GM18517 (cell line): ENCODE measurements around the gene CRELD1.

Source experiments
- ATAC-seq: cut with Tn5 transposase; IDR thresholded peaks from one replicate; pipeline ENCODE4 v1.9.1; 2021; ENCODE audit warnings: mild to moderate bottlenecking, moderate library complexity; ENCODE audit not compliant: unreplicated experiment

Gene CRELD1

DNA sequence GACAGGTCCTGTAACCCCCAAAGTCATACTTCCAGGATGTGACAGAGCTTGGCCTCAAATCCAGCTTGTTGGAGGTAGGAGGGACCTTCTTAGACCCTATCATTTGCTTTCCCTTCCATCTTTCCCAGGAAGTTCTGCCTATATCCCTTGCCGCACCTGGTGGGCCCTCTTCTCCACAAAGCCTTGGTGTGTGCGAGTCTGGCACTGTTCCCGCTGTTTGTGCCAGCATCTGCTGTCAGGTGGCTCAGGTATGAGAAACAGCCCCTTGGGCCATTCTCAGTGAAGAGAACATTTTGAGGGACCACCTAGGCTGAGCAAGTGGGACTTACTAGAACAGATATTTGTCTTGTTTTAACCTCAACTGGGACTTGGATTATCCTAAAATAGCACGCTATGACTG lies 29.7 kb upstream of the CRELD1 start:
- ATAC-seq, result no peak

DNA sequence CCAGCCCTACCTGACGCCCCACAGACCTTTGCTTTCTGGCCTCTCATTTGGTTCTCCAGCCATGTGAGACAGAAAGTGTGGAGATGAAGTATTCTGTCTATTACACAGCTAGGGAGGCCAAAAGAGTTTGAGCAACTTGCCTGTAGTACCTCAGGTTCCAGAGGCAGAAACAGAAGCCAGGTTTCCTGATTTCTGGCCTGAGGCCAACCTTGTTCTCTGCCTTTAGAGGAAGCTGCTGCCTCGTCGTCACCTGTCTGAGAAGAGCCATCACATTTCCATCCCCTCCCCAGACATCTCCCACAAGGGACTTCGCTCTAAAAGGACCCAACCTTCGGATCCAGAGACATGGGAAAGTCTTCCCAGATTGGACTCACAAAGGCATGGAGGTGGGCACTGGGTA lies 27.2 kb upstream of the CRELD1 start:
- no peak for ATAC-seq

DNA sequence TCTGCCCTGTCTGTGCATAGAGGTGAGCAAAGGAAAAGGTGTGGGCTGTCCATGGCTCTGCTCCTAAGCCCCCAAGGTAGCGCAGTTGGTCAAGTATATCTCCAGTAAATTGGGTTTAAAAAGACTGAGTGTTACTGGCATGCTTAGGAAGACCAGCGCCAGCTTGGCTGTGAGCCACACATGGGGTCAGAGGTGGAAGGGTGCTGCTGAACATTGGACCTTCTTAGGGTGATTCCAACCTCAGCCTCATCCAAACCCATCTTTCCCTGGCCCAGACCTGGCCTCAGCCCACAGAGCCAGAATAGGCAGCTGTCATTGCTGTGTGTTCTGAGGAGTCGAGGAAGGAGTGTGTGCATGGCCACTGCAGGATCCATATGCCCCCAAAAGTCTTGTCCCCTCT lies 25.3 kb upstream of the CRELD1 start:
- no peak for ATAC-seq

DNA sequence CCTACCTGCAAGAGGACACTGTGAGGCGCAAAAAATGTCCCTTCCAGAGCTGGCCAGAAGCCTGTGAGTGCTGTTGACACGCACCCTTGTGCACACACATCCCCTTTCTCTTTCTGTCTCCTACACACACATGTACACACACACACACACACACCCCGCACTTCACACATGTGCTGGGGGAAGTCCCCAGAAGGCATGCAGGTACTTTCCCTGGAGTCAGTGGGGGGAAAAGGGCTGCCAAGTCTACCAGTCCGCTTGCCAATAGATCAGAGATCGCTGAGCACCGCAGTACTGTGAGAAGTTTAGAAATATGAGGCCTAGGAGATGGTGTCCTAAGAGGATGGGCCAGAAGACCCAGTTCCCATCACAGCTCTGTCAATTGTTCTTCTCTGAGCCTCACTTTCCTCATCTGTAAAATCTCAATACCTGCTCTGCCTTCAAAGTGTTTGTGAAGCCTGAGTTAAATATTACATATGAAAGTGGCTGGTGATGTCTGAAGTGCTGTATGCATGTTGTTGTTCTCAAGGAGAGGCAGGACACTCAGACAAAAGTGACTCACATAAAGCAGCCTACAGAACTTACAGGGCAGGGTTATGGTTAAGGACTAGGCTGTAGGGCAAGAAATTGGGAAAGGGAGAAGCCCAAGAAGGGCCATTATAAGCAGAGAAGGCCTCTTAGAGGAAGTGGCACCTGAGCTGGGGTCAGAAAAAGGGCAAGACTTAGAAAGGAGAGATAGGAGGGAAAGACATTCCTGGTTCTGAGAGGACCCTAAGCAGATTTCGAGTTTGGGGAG lies 24.2 kb upstream of the CRELD1 start:
- no peak for ATAC-seq

GRCh38 chr3:9911863-9912262 lies 21.8 kb upstream of the CRELD1 start:
- ATAC-seq, result no peak

DNA sequence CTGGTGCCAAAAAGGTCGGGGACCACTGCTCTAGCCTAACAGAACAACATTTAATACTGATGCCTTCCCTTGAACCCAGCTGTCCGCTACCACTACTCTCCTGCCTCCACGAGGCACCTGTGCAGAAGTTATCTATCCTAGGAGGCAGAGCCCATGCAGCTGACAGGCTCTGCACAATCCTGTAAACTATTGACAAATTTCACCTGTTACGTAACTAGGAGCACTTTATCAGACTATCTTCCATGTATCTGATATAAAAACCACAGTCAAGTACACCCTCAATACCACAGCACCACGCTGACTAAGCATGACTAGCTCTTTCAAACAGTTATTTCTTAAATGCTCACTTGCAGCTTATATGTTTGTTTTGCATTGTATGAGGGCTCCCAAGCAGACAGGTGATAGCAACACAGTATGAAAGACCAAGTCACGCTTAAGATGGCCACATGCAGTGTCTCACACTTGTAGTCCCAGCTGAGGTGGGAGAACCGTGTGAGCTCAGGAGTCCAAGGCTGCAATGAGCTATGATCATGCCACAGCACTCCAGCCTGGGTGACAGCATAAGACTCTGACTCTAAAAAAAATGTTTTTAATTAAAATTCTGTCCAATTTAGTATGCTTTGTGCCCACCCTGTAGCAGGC lies 21.2 kb upstream of the CRELD1 start:
- ATAC-seq, result no peak

DNA sequence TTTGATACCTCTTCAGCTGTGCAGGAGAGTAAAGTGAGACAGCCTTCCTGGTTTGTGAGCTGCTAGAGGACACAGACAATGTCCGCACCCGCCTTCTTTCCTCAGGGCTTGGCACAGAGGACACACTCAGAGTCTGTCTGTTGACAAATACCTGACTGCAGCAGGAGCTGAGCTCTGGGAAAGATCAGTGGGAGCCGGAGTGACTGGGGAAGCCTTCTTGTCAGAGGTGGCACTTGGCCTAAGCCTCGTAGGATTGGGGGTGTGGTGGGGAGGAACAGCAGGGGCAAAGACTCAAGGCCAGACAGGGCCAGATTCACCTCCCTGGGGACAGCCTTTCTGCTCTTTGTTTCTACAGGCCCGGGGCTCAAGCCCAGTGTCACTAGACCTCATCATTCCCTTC lies 20.0 kb upstream of the CRELD1 start:
- no peak for ATAC-seq

DNA sequence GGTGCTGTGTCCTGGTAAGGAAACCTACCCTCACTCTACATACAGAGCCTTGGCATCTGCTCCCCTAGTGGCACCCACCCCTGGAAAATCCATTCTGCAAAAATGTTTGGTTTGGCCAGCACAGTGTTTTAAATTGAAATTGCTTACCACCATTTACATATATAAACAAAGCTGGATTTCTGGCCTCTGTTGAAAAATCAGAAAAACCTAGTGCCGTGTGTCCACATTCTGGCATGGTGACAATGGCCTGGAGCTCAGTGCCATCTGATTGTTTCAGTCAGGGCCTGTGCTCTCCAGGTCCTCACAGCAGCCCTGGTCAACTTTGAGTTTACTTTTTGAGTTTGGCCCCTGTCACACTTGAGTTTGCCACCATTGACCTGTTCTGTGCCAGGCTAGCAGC lies 19.6 kb upstream of the CRELD1 start:
- no peak for ATAC-seq

DNA sequence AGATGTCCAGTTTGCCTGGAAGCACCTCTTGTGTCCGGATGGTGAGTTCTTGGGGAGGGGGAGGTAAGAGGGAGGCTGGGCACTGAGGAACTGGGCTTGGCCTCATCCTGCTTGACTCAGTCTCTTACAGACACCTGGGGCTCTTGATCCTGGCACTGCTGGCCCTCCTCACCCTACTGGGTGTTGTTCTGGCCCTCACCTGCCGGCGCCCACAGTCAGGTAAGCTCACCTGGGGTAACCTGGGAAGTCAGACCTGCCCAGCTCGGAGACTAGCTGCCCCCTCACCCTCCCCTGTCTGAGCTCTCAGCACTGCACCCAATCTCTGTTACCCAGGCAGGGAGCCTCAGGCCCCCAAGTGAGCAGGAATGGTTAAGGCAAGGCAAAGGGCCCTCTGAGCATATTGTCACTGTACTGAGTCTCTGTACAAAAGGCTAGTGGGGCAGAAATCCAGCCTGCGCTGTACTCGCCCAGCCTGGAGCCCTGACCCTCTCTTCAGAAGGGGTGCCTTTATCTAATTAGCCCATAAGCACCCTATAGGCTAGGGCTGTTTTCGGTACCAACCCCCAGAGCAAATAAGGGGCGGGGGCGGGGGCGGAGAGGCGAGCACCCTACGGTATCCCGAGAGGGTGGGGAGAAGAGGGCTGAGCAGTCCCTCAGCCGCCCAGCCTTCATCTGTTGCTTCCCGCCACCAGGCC lies 18.9 kb upstream of the CRELD1 start:
- no peak for ATAC-seq

DNA sequence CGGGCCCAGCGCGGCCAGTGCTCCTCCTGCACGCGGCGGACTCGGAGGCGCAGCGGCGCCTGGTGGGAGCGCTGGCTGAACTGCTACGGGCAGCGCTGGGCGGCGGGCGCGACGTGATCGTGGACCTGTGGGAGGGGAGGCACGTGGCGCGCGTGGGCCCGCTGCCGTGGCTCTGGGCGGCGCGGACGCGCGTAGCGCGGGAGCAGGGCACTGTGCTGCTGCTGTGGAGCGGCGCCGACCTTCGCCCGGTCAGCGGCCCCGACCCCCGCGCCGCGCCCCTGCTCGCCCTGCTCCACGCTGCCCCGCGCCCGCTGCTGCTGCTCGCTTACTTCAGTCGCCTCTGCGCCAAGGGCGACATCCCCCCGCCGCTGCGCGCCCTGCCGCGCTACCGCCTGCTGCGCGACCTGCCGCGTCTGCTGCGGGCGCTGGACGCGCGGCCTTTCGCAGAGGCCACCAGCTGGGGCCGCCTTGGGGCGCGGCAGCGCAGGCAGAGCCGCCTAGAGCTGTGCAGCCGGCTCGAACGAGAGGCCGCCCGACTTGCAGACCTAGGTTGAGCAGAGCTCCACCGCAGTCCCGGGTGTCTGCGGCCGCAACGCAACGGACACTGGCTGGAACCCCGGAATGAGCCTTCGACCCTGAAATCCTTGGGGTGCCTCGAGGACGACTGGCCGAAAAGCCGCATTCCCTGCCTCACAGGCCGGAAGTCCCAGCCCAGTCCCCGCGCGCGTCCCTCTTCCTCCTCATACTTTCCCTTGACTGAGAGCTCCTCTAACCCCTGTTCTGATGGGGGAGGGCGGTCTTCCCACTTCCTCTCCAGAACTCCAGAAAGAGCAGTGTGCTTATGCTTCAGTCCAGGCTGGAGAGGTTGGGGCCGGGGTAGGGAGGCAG lies 18.1 kb upstream of the CRELD1 start:
- no peak for ATAC-seq

- no peak for ATAC-seq
Observed at GRCh38 chr3:9916346-9916733, 17.3 kb upstream of the CRELD1 start.

DNA sequence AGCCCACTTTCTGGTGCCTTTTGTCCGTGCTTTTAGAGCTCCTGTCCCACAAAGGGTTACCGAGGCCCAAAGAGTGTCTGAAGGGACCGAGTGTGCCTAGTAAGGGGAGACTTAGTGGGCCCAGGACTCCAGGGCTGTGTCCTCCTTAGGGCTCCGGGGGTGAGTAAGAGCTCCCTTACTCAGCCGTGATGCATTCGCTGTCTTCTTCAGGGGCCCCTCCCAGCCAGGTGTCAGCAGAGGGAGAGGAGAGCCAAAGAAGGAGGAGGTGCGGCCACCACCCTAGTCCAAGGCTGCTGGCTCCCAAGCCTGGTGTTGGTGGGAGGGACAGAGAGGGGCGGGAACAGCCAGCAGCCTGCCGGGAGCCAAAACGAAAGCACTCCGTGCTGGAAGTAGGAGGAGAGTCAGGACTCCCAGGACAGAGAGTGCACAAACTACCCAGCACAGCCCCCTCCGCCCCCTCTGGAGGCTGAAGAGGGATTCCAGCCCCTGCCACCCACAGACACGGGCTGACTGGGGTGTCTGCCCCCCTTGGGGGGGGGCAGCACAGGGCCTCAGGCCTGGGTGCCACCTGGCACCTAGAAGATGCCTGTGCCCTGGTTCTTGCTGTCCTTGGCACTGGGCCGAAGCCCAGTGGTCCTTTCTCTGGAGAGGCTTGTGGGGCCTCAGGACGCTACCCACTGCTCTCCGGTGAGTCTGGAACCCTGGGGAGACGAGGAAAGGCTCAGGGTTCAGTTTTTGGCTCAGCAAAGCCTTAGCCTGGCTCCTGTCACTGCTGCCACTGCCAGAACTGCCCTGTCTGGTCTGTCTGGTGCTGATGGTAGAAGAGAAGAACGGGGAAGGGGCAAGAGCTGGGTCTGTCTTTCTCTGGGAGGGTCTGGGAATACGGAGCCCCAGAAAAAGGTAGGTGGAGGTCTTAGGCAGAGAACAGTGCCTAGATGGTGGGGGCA lies 16.6 kb upstream of the CRELD1 start, which contains the start of gene IL17RC:
Gene IL17RC (plus strand): TSS at position 365 of the 947 bp plus-strand sequence. CDS start 218 bp downstream, at position 583.
- no peak for ATAC-seq

- ATAC-seq, result no peak
Observed at GRCh38 chr3:9917820-9918219, 15.8 kb upstream of the CRELD1 start.

- no peak for ATAC-seq
Observed at GRCh38 chr3:9918261-9919038, 15.2 kb upstream of the CRELD1 start.

- ATAC-seq, result no peak
Observed at GRCh38 chr3:9928158-9928557, 5.5 kb upstream of the CRELD1 start.

- ATAC-seq, result no peak
Observed at GRCh38 chr3:9930804-9931418, 2.7 kb upstream of the CRELD1 start.

DNA sequence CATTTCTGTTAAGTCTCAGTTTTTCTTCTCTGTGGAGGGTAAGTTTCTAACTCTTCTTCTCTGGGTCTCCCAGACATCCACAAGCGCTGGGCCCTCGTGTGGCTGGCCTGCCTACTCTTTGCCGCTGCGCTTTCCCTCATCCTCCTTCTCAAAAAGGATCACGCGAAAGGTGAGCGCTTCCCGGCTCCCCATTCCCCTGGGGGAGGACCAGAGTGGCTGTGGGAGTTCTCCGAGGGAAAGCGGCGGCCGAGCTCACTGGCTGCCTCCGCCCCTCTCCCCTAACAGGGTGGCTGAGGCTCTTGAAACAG lies 1.1 kb upstream of the CRELD1 start:
- no peak for ATAC-seq

GRCh38 chr3:9932843-9933560 lies 632 bp upstream of the CRELD1 start:
- peak; percentile 54 for ATAC-seq
